CD14-positive monocyte (primary cell): ENCODE results near the gene PNLDC1. TPM values are rescaled to one million over a fixed set of nuclear protein-coding genes. Genes with fewer than 3 reads are reported as not detected.

Experiments
- DNase-seq, 3 donors: peaks; one replicate each; pipeline ENCODE4 v3.0.0-alpha.2; 2011 to 2022
- H2AFZ ChIP-seq: 2 replicates; pipeline ENCODE4 v1.6.0; 2012; ENCODE audit warnings: mild to moderate bottlenecking, low read depth, low read length, inconsistent platforms; ENCODE audit not compliant: insufficient read depth, poor library complexity, severe bottlenecking
- H3K27ac ChIP-seq, 2 donors: 1 replicate in 1 of 2; 2 replicates in 1 of 2; pipeline ENCODE4 v1.5.1; 2012 to 2013; ENCODE audit warnings: low read length in 2 of 2, control low read depth in 1 of 2, inconsistent platforms in 1 of 2, low read depth in 1 of 2, mild to moderate bottlenecking in 1 of 2
- H3K27me3 ChIP-seq, 2 donors: one replicate each; pipeline versions ENCODE4 v1.6.0 to v1.6.1; 2011 to 2013; ENCODE audit warnings: low read length in 2 of 2; ENCODE audit not compliant: control insufficient read depth in 2 of 2, insufficient read depth in 2 of 2
- H3K36me3 ChIP-seq, 2 donors: replicated peaks in 1 of 2; 1 replicate in 1 of 2; 2 replicates in 1 of 2; pipeline versions ENCODE4 v1.5.1 to v1.6.1; 2012 to 2013; ENCODE audit warnings: low read length in 2 of 2, control low read depth in 1 of 2, inconsistent platforms in 1 of 2, mild to moderate bottlenecking in 1 of 2; ENCODE audit not compliant: insufficient read depth in 2 of 2, control insufficient read depth in 1 of 2
- H3K4me1 ChIP-seq, 2 donors: 1 replicate in 1 of 2; 2 replicates in 1 of 2; pipeline versions ENCODE4 v1.5.1 to v1.6.1; 2012 to 2013; ENCODE audit warnings: low read length in 2 of 2, control low read depth in 1 of 2, inconsistent platforms in 1 of 2, mild to moderate bottlenecking in 1 of 2, moderate library complexity in 1 of 2; ENCODE audit not compliant: insufficient read depth in 2 of 2, control insufficient read depth in 1 of 2
- H3K4me2 ChIP-seq: replicated peaks from 2 replicates; pipeline ENCODE3; 2012; ENCODE audit warnings: low read length, moderate library complexity, mild to moderate bottlenecking; ENCODE audit not compliant: poor library complexity, severe bottlenecking; ENCODE audit errors: extremely low read depth
- H3K4me3 ChIP-seq, 3 experiments: fragments of 200-600 bp in 1 of 3; sonication (generic) in 1 of 3; replicated peaks in 1 of 3; 1 replicate in 2 of 3; 2 replicates in 1 of 3; pipeline ENCODE4 v1.5.1; 2011 to 2013; ENCODE audit warnings: low read length in 3 of 3, mild to moderate bottlenecking in 3 of 3, control low read depth in 2 of 3, low read depth in 2 of 3, inconsistent platforms in 1 of 3, moderate library complexity in 1 of 3
- H3K79me2 ChIP-seq: 2 replicates; pipeline ENCODE4 v1.6.0; 2012; ENCODE audit warnings: mild to moderate bottlenecking, control low read depth, inconsistent platforms, low read length, moderate library complexity; ENCODE audit not compliant: insufficient read depth
- H3K9ac ChIP-seq: 2 replicates; pipeline ENCODE4 v1.6.0; 2017; ENCODE audit warnings: low read length, mild to moderate bottlenecking; ENCODE audit not compliant: insufficient read depth, poor library complexity, severe bottlenecking
- H3K9me3 ChIP-seq, 2 donors: replicated peaks in 1 of 2; 1 replicate in 1 of 2; 2 replicates in 1 of 2; pipeline versions ENCODE4 v1.5.1 to v1.6.1; 2012 to 2013; ENCODE audit warnings: low read length in 2 of 2, control low read depth in 1 of 2; ENCODE audit not compliant: control insufficient read depth in 1 of 2, insufficient read depth in 1 of 2
- H4K20me1 ChIP-seq: 2 replicates; pipeline ENCODE4 v1.6.0; 2012; ENCODE audit warnings: mild to moderate bottlenecking, low read length, control low read depth, moderate library complexity; ENCODE audit not compliant: insufficient read depth
- H3K27ac Mint-ChIP-seq, 7 donors: one replicate each; pipeline ENCODE4 v1.8.0; 2020; ENCODE audit warnings: mild to moderate bottlenecking in 7 of 7, mixed read lengths in 7 of 7, moderate library complexity in 6 of 7, inconsistent platforms in 2 of 7
- H3K27me3 Mint-ChIP-seq, 3 donors: one replicate each; pipeline ENCODE4 v1.8.0; 2021 to 2022; ENCODE audit warnings: low read depth in 3 of 3, mild to moderate bottlenecking in 3 of 3, mixed read lengths in 3 of 3, moderate library complexity in 3 of 3, inconsistent platforms in 1 of 3
- H3K36me3 Mint-ChIP-seq, 2 donors: one replicate each; pipeline ENCODE4 v1.8.0; 2020; ENCODE audit warnings: mixed read lengths in 2 of 2, inconsistent platforms in 1 of 2, mild to moderate bottlenecking in 1 of 2
- H3K4me1 Mint-ChIP-seq: one replicate; pipeline ENCODE4 v1.8.0; 2020; ENCODE audit warnings: mild to moderate bottlenecking, mixed read lengths
- H3K4me3 Mint-ChIP-seq, 2 donors: one replicate each; pipeline ENCODE4 v1.8.0; 2020; ENCODE audit warnings: mild to moderate bottlenecking in 2 of 2, mixed read lengths in 2 of 2, moderate library complexity in 1 of 2
- H3K9me3 Mint-ChIP-seq, 7 donors: one replicate each; pipeline ENCODE4 v1.8.0; 2020 to 2022; ENCODE audit warnings: mixed read lengths in 7 of 7, mild to moderate bottlenecking in 6 of 7, moderate library complexity in 6 of 7, inconsistent platforms in 2 of 7
- WGBS: methylation state at CpG from one replicate; pipeline ENCODE4 v1.1.5; 2013; ENCODE audit warnings: missing lambda C conversion rate; ENCODE audit not compliant: insufficient coverage; 5-methylcytosine and 5-hydroxymethylcytosine counted together
- intact Hi-C, 2 donors: fragments of 100-400 bp; cut with micrococcal nuclease; formaldehyde crosslinking; loops; one replicate each; pipeline versions ENCODE4 v1.15.0 to v1.15.1; 2023
- polyA plus RNA-seq, 3 donors: library from polyadenylated mRNA; depleted of rRNA in 1 of 3; unstranded in 2 of 3; stranded (reverse) in 1 of 3; fragments of 300-500 nt in 2 of 3; fragments of >200 nt in 1 of 3; fragmentation: Illumina TruSeq in 2 of 3; gene quantifications; 1 replicate in 2 of 3; 2 replicates in 1 of 3; pipeline ENCODE4 v1.2.3, GENCODE V29; 2012 to 2021
- TF ChIP-seq, protein P1 (sequence below): fragments of 200-600 bp; IDR thresholded peaks from one replicate; pipeline ENCODE4 v1.8.0; 2022; ENCODE audit warnings: antibody characterized with exemption, mild to moderate bottlenecking

PNLDC1 gene
- polyA plus RNA-seq, 3 donors, result 0.56 TPM; not detected in 2

DNA sequence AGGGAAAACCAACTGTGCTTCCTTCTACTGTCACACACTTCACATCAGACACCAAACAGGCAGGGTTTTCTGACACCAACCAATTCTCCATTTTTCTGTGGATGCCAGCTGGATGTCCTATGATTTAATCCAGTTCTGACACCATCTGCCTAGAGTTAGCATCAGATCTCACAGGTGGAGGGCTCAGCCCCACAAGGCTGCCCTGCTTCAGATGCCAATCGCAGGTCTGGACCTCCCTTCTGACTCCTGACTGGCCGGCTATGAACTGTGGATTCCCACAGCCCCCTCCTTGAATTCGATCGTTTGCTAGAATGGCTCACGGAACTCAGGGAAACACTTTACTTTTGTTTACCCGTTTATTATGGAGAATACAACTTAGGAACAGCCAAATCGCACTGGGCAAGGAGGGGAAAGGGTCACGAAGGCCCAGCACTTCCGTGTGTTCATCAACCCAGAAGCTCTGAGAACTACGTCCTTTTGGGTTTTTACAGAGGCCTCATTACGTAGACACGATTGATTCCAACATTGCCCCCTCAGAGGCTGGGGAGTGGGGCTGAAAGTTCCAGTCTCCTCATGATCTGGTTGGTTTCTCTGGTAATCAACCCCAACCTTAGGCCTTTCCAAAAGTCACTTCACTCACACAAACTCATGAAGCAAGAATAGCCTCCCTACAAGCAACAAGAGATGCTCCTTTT is 65.3 kb downstream of the PNLDC1 start:
- H3K27me3 ChIP-seq, result no peaks in the 10 kb centered on the region
- H3K9me3 ChIP-seq, result peaks cover 0 to 4% of the 10 kb centered on the region in 2 donors
- H3K27ac Mint-ChIP-seq, result no peak overlapping the region
- TF ChIP-seq, protein P1, sequence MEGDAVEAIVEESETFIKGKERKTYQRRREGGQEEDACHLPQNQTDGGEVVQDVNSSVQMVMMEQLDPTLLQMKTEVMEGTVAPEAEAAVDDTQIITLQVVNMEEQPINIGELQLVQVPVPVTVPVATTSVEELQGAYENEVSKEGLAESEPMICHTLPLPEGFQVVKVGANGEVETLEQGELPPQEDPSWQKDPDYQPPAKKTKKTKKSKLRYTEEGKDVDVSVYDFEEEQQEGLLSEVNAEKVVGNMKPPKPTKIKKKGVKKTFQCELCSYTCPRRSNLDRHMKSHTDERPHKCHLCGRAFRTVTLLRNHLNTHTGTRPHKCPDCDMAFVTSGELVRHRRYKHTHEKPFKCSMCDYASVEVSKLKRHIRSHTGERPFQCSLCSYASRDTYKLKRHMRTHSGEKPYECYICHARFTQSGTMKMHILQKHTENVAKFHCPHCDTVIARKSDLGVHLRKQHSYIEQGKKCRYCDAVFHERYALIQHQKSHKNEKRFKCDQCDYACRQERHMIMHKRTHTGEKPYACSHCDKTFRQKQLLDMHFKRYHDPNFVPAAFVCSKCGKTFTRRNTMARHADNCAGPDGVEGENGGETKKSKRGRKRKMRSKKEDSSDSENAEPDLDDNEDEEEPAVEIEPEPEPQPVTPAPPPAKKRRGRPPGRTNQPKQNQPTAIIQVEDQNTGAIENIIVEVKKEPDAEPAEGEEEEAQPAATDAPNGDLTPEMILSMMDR, result no peak
- no peaks in the 10 kb centered on the region for H3K36me3 ChIP-seq
- H3K9ac ChIP-seq, result no peak overlapping the region
- H3K9me3 Mint-ChIP-seq, result peaks cover 0 to 3% (median 2%) of the 10 kb centered on the region in 7 donors
- peaks cover 8 to 15% of the 10 kb centered on the region in 2 donors for H3K4me1 ChIP-seq
- no peak overlapping the region for H3K27ac ChIP-seq
- no peak overlapping the region for H3K4me3 ChIP-seq
- WGBS, result 90% methylated on average over 6 of the region's 12 CpGs
- no peaks in the 10 kb centered on the region for H3K79me2 ChIP-seq
- no peak for DNase-seq
- no peaks in the 10 kb centered on the region for H4K20me1 ChIP-seq
- H3K36me3 Mint-ChIP-seq, result no peaks in the 10 kb centered on the region
- intact Hi-C loops, result loop anchor here in 1 of 2 donors (10.0 kb wide), 1 partner anchor 189 kb away; no protein-coding TSS in a partner anchor
- peaks cover 0 to 6% (median 3%) of the 10 kb centered on the region in 3 donors for H3K27me3 Mint-ChIP-seq
- H3K4me2 ChIP-seq, result no peak overlapping the region
- no peak overlapping the region for H2AFZ ChIP-seq
- no peak overlapping the region for H3K4me3 Mint-ChIP-seq
- peaks cover 22% of the 10 kb centered on the region for H3K4me1 Mint-ChIP-seq

DNA sequence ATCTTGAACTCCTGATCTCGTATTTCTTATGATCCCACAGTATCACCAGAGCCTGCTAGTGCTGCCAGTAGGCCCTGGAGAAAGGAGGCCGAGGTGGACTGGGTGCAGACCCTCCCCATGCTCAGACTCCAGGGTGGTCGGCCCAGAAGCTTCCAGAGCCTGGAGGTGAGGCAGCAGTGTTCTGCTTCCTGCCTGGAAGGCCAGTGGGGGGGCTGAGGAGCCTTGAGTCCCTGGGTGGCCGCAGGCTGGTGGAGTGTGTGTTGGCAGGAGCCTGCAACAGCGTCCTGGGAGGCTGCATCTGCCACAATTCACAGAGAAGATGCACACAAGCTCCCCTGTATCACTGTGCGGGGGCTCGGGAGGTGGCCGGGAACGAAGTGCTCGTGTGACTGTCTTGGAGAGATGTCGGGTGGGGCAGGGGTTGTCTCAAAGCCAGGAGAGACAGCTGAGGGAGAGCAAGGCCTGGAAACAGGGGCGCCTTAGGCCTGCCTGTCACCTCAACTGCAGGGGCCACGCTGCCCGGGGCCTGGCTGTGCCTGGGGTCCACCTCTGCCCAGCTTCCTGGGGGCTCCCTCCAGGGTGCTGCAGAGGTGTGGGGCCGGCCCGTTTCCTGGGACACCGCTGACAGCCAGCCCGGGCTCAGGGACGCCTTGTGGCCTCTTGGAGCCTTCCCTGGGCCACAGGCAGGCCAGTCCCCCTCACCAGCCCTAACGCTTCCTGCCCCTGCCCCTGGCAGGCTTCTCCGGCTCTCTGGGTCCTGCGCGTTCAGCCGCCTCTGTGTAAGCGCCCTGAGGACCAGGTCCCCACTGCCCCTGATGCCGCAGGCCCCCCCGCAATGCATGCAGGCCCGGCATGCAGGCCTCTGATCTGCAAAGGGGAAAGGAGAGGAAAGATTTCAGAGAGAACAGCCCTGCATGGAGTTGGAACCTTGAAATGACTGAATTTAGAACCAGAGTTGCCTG is 66.5 kb downstream of the PNLDC1 start:
- Mint-ChIP-seq H3K36me3 (no peaks in the 10 kb centered on the region), H3K27me3 (peaks cover 2 to 6% (median 3%) of the 10 kb centered on the region in 3 donors), H3K9me3 (peaks cover 0 to 3% (median 2%) of the 10 kb centered on the region in 7 donors), H3K4me3 (no peak overlapping the region), H3K27ac (no peak overlapping the region), H3K4me1 (peaks cover 12% of the 10 kb centered on the region)
- H3K27me3 ChIP-seq, result no peaks in the 10 kb centered on the region
- H3K4me1 ChIP-seq, result peaks cover 6% of the 10 kb centered on the region in 2 donors
- 90% methylated on average over 21 of the region's 28 CpGs for WGBS
- intact Hi-C loops, result loop anchor here in 1 of 2 donors (10.0 kb wide), 1 partner anchor 188 kb away; no protein-coding TSS in a partner anchor
- no peak overlapping the region for H3K4me2 ChIP-seq
- no peaks in the 10 kb centered on the region for H3K36me3 ChIP-seq
- H3K27ac ChIP-seq, result no peak overlapping the region
- DNase-seq, result no peak
- H3K4me3 ChIP-seq, result no peak overlapping the region
- H3K9me3 ChIP-seq, result peaks cover 0 to 4% of the 10 kb centered on the region in 2 donors
- H4K20me1 ChIP-seq, result no peaks in the 10 kb centered on the region
- TF ChIP-seq, protein P1, result no peak
- H3K79me2 ChIP-seq, result no peaks in the 10 kb centered on the region
- no peak overlapping the region for H3K9ac ChIP-seq
- no peak overlapping the region for H2AFZ ChIP-seq
